GM21390 (cell line): Measurements from ENCODE around the gene RDH11.
"Not testable (repeated sequence)": the region's sequence is repeated elsewhere in the genome, so short reads cannot be mapped to it uniquely, and the experiment has no call there.

Source experiments
- ATAC-seq: cut with Tn5 transposase; IDR thresholded peaks from one replicate; pipeline ENCODE4 v1.9.1; 2021; ENCODE audit not compliant: unreplicated experiment

The RDH11 gene

DNA sequence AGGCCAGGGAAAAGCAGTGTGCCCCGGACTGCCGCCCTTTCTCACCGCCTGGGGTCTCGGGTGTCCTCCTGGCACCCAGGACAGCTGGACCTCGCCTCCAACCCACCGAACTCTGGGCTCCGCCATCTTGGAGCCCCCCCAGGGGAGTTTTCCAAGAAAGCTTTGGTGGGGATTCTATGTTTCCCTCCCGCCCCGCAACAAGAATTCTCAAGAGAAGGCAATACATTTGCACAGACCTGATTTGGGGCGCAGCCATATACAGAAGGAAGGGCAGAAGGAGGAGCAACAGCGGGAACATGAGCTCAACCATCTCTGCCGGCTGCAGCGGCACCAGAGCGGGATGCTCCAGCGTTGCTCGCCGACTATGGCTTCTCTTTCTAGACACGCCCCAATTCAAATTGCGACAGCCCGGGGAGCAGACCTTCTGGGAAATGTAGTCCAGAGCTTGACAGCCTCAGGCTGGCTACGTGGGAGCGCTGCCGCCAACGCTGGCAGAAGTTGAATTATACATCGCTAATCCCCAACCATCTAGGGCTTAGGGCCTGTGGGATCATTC lies at the start of gene RDH11:
Gene RDH11, minus strand, starts transcription at position 371 of the 556 bp plus-strand sequence. Its CDS starts 61 bp downstream, at position 310.
- peak; percentile 89 for ATAC-seq

DNA sequence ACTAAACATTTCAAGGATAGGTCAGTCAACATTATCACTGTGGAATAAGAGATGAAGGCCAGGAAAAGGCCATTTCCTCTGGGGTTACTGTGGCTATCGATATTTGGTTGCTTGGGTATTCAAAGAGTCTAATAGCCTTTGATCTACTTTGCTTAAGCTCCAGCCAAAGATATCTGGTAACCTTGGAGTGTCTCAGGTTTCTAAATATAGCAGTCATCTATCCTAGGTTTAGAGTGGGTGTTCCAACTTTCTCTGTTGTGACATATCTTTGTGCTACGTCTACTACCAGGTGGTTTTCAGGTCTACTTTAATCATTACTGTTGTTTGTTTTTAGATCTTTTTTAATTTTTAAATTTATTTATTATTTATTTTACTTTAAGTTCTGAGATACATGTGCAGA lies 48.5 kb upstream of the RDH11 start:
- no peak for ATAC-seq

DNA sequence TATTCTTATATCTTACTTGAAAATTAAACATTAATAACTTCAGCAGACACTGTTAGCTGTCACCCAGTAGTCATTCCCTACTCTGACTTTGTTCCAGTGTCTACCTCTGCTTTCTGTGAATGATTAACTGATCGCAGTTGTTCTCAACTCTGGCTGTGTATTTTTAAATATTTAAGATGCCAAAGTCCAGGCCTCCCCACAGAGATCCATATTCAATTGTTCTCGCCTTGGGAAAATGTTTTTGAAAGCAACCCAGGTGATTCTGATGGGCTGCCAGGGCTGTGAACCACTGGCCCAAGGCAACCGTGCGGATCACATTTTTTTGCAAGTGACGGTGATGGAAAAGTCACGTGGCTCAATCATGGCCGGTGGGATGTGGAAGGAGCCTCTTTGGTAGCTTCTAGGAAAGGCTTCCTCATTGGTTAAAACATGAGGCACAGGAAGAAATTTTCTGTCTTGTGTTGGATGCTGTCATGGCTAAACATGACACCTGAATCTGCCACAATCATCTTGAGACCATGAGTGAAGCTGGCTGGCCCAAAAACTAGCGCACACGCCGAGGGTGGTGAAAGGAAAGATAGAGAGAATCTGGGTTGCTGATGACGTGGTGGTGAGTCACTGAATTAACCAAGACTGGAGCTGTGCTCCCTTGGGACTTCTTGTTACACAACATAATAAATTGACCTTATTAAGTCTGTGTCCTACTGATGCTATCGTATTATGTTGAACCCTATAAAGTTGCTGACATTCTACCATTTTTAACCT lies 43.4 kb upstream of the RDH11 start:
- no peak for ATAC-seq

DNA sequence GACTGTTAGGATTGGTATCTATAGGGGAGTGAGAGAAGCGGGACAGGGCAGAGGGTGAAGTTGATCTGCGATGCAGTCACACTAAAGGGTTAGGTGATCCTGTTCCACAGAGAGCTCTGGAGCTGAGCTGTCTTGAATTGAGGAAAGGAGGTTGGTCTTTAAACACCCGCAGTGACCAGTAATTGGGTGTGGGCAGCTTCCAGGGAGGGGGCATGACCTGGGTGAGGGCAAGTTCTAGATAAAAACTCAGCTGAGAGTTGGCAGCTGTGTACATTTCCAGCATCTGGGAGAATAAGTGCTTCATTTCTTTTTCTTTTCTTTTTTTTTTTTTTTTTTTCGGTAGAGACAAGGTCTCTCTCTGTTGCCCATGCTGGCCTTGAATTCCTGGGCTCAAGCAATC lies 41.2 kb upstream of the RDH11 start:
- ATAC-seq, result no peak

DNA sequence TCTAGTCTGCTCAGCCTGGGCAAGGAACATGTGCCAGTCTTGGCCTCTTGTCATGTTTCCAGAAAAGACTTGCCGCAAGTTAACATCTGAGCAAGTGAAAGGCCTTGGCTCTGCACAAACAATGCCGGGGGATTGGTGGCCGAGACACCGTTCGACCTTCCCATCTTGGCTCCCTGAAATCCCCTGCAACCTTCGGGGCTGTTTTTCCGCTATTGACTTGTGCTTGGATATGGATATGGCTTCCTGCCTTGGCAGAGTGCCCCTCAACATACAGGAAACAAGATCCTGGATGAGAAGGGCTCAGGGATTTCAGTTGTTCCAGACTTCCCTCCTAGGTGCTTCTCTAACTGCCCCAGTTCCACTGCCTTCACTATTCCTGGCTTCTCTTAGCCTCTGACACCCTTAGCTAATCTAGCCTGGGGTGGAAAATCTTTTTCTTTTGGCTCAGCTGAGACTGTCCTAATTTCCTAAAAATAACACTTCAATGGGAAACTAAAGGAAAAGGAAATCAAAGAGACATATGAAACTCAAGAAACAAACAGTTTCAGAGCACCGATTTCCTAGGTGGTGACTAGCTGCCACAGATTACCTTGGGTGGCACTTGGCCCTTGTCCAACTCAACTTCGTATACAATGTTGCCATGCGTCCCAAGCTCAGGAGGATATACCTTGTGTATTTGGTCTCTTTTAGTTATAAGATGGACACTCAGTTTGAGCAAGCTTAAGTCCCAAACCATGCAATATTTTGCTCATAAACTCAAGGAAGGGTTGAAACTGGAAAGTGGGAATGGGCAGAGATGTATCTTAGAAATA lies 40.0 kb upstream of the RDH11 start:
- ATAC-seq, result no peak

- no peak for ATAC-seq
These were observed 39.1 kb upstream of the RDH11 start for GRCh38 chr14:67734675-67735074.

GRCh38 chr14:67733616-67734015 lies 38.1 kb upstream of the RDH11 start:
- ATAC-seq, result no peak

DNA sequence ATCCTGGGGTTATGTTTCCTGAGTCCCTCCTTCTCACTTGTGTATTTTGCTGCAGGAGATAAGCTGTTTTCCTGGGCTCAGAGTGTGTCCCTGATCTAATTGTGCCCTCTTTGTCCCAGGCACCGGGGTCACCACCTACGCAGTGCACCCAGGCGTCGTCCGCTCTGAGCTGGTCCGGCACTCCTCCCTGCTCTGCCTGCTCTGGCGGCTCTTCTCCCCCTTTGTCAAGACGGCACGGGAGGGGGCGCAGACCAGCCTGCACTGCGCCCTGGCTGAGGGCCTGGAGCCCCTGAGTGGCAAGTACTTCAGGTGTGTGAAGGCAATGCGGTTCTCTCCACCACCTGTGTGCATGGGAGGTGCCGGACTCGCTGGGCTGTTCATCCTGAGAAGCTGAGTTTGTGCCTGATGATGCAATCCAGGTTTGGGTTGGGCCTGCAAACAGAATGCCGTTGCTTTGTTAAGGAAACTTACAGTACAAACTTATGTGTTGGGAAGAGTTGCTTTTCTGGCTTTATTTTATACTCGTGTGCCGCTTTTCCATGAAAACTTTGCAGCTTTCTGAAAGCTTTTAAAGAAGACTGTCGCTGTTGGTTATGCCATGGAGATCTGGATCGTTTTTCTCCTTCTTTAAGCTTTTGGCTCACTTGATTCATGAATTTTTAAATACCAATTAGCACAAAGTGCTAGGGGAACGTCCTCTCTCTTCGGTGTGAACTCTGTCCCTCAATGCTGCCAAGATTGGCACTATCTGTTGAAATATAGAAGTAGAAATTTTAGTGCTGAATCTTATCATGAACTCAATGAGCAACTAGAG lies 33.7 kb upstream of the RDH11 start:
- ATAC-seq, result no peak

- no peak for ATAC-seq
These were observed 32.7 kb upstream of the RDH11 start for GRCh38 chr14:67728258-67728657.

GRCh38 chr14:67727361-67727760 lies 31.8 kb upstream of the RDH11 start:
- ATAC-seq, result no peak

DNA sequence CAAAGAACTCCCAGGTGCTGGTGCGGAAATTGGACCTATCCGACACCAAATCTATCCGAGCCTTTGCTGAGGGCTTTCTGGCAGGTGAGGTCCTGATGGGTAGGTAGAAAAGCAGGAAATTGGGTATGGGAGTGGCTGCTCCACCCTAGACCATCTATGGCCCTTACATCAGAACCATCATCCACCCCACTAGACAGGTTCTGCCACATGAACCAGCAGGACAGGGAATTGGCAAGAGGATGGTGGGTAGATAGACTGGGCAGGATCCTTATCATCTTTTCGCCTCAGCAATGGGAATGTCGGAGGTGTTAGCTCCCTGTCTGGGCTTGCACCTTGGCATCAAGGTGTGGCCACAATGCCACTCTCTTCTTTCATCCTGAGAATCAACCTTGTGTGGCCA lies 29.6 kb upstream of the RDH11 start:
- ATAC-seq, result no peak

DNA sequence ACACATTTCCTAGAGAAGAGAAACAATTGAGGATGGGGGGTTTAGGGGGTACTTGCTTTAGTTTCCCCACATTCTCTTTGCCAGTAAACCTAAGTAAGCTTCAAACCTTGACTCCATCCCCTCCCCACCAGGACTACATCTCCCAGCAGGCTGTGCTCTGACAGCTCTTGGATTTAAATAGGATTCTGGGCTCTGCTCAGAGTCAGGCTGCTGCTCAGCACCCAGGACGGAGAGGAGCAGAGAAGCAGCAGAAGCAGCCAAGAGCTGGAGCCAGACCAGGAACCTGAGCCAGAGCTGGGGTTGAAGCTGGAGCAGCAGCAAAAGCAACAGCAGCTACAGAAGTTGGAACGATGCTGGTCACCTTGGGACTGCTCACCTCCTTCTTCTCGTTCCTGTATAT lies 26.7 kb upstream of the RDH11 start:
- ATAC-seq, result no peak

DNA sequence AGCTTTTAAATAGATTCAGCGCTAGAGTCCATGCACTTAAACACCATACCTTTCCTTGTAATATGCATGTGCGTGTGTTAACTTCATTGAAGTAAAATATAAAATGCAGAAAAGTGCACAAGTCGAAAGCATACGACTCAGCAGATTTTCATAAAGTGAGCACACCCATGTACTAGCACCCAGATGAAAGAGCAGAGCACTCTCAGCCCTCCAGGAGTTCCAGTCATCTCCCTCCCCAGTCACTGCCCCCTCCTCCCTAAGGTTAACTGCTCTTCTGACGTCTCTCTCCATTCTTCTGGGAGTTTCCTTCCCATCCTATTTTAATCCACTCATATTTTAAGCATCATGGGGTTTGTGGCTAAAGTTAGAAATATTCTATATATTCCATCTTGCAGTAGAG lies 26.3 kb upstream of the RDH11 start:
- no peak for ATAC-seq

GRCh38 chr14:67719866-67720265 lies 24.3 kb upstream of the RDH11 start:
- no peak for ATAC-seq

DNA sequence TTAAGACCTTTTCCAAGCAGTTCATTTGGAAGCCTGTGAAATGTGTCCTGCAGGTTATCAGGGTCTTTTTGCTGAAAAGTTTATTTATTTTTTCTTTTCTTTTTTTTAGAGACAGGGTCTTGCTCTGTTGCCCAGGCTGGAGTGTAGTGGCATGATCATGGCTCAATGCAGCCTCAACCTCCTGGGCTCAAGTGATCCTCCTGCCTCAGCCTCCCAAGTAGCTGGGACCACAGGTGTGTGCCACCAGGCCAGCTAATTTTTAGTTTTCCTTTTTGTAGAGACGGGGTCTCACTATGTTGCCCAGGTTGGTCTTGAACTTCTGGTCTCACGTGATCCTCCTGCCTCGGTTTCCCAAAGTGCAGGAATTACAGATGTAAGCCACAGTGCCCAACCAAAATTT lies 23.8 kb upstream of the RDH11 start:
- not testable (repeated sequence) for ATAC-seq

GRCh38 chr14:67718265-67718664 lies 22.7 kb upstream of the RDH11 start:
- no peak for ATAC-seq

GRCh38 chr14:67717048-67717447 lies 21.5 kb upstream of the RDH11 start:
- no peak for ATAC-seq

- no peak for ATAC-seq
These were observed 14.6 kb upstream of the RDH11 start for GRCh38 chr14:67710209-67710608.

- not testable (repeated sequence) for ATAC-seq
These were observed 14.2 kb upstream of the RDH11 start for GRCh38 chr14:67709796-67710195.

- not testable (repeated sequence) for ATAC-seq
These were observed 13.8 kb upstream of the RDH11 start for GRCh38 chr14:67709346-67709745.

DNA sequence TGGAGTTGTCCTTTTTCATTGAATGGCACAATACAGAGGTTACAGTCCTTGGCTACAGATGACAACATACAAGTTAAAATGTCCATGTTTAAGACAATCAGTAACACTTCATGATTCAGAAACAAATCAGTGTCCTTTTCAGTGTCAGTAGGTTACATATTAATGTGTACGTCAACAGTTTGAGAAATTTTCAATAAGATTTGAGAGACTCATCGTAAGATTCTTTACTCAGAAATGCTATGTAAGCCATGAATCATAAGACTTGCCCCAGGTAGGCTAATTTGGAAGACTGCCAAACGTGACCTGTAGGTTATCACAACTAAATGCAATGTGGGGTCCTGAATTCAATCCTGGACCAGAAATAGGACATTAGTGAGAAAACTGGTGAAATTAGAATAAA lies 9.6 kb upstream of the RDH11 start:
- no peak for ATAC-seq
